Epithelial cell of alveolus of lung (primary cell): Measurements from ENCODE around the gene SND1. TPM values are rescaled to one million over a fixed set of nuclear protein-coding genes. Genes with fewer than 3 reads are reported as not detected.

Experiments
- total RNA-seq: library from RNA; depleted of rRNA; stranded (reverse); fragments of >200 nt; gene quantifications from 2 replicates; pipeline ENCODE4 v1.2.1, GENCODE V29; 2015

The SND1 gene
- total RNA-seq, result 189 and 227 TPM in 2 replicates

DNA sequence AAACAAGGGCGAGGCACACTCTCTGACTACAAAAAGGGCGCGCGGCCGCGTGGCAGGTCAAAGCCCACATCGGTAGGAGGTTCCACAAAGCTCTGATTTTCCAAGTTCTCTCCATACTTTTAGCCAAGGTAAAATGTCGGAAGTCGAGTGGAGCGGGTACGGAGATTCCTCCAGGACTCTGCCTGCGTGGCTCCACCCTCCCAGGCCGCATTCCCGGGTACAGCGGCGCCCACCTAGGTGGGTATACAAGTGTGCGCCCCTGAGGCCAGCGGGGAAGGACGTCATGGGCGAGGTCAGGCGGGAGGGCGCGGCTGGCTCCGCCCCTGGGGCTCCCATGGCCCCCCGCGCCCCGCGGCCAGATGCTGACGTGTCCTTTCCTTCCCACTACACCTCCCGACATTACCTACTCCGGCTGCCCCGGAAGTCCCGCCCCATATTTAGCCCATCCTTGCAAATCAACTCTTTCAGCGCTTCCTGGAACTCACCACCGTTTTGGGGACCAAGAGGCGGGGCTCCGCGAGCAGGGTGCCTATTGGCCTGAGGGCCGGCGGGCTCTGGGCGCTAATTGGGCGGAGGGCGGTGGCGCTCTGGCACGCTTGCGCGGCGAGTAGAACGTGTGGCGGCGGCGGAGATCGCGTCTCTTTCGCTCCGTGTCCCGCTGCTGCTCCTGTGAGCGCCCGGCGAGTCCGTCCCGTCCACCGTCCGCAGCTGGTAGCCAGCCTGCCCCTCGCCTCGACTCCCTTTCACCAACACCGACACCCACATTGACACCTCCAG lies at the start of gene SND1:
TSS of gene SND1 (plus strand) at position 639 of the 777 bp plus-strand sequence. CDS start 180 bp downstream, outside the sequence.

DNA sequence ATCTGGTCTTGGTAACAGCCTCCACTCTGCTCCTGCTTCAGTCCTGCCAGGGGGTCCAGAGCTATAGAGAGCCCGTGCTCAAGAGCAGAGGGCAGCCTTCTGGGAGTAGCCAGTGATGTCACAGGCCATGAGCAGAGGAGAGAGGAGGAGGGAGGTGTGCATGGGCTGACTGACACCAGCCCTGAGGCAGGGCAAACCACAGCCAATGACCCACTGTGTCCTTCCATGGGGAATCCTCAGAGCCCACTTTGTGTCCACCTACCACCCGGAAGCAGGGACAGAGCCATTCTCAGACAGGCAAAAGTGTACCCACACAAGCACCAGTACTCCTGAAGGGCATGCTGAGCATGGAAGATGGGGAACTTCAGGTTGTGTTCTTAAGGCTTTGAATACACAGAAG lies 34.0 kb upstream of the SND1 start, which contains the start of gene PAX4:
TSS of gene PAX4 (minus strand) at position 101 of the 400 bp plus-strand sequence. CDS start 2,214 bp downstream, outside the sequence.

DNA sequence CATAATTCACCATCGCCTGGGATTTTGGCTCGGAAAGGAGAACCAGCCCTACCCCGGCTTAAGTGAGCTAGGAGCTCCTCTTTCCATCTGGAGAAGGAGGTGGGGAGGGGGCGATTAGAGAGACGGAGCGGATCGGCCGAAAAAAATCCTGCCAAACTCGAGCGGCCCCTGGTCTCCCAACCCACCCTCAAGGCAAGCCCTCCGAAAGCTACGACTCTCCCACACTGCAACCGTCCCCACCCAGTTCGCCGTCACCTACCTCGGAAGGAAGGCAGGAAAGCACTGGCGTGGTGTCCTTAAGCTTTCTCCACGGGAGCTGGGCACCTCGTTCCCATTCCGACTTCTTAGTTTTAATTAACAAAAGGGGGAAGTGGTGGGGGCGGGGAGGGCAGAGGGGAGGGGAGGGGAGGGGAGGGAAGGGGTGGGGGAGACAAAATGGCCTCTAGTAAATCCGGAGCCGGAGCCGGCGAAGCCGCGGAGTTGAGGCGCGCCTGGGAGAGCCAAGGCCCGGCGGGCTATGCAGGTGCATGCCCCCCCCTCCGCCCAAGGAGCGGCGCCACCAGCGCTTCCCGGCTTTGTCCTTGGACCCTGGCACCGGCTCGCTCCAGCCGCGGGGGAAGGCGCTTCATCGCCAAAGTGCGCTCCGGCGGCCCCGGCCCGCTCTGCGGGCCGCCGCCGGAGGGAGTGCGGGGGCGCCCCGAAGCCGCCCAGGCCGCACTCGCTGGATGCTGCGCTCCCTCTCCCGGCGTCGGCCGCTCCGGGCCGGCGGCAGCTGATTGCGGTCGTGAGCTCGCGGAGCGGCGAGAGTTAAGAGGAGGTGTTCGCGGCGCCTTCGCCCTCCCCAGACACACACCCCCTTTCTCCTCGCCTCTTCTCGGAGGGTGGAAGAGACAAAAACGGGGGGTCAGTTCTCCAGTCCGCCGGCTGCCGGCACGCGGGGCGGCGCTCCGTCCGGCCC lies 378.9 kb downstream of the SND1 start, which contains the start of gene LRRC4:
TSS of gene LRRC4 (minus strand) at position 784 of the 958 bp plus-strand sequence. CDS start 797 bp downstream, outside the sequence.

Other genes with a start within 250 kb of the SND1 start
- 17.6 and 17.8 TPM in 2 replicates for gene GCC1, start 66.6 kb upstream of the SND1 start, total RNA-seq
- 235 and 253 TPM in 2 replicates for gene ARF5, start 63.8 kb upstream of the SND1 start, total RNA-seq
- 2.7 and 4.4 TPM in 2 replicates for gene FSCN3, start 58.5 kb upstream of the SND1 start, total RNA-seq
- not detected in 2 replicates for gene PAX4, start 34.1 kb upstream of the SND1 start, total RNA-seq